OCI-LY7 (cell line): ENCODE data around the gene CUX1. TPM values are rescaled to one million over a fixed set of nuclear protein-coding genes. Genes with fewer than 3 reads are reported as not detected.

Experiments used
- BruUV-seq: library from RNA; stranded (reverse); fragments of 400-500 nt; replicated peaks from 2 replicates; lab custom pipeline; 2021; lab: Mats Ljungman, UMichigan
- CTCF ChIA-PET: fragments of 300-600 bp; sonication (Branson Sonifier 250); formaldehyde crosslinking; loops from one replicate; lab custom pipeline; 2022; ENCODE audit warnings: antibody characterized with exemption; ENCODE audit not compliant: unreplicated experiment; lab: Charles Lee
- POLR2A ChIA-PET: fragments of 300-600 bp; sonication (Branson Sonifier 250); formaldehyde crosslinking; loops from one replicate; lab custom pipeline; 2022; ENCODE audit warnings: antibody characterized with exemption; lab: Charles Lee
- DNase-seq: peaks from one replicate; pipeline ENCODE4 v3.0.0-alpha.2; 2015; ENCODE audit warnings: low spot score
- H2AFZ ChIP-seq: fragments of 200-600 bp; sonication (generic), shearing (Covaris generic); 2 replicates; pipeline ENCODE4 v1.6.1; 2014; ENCODE audit warnings: mild to moderate bottlenecking, antibody characterized with exemption, low read length, moderate library complexity
- H3K27ac ChIP-seq: fragments of 200-600 bp; sonication (generic); 2 replicates; pipeline ENCODE4 v1.5.1; 2014; ENCODE audit warnings: mixed run types, low read depth, mild to moderate bottlenecking, moderate library complexity, low read length, inconsistent platforms; ENCODE audit not compliant: poor library complexity, severe bottlenecking
- H3K36me3 ChIP-seq: fragments of 200-600 bp; sonication (generic); 2 replicates; pipeline ENCODE4 v1.6.1; 2014; ENCODE audit warnings: mild to moderate bottlenecking, antibody characterized with exemption, low read length, moderate library complexity, mixed read lengths; ENCODE audit not compliant: insufficient read depth
- H3K4me1 ChIP-seq: fragments of 200-600 bp; sonication (generic); 2 replicates; pipeline ENCODE4 v1.5.1; 2014; ENCODE audit warnings: mild to moderate bottlenecking, low read length; ENCODE audit not compliant: insufficient read depth, poor library complexity, severe bottlenecking
- H3K4me2 ChIP-seq: fragments of 200-600 bp; sonication (generic); 2 replicates; pipeline ENCODE4 v1.6.1; 2014; ENCODE audit warnings: mild to moderate bottlenecking, low read length
- H3K4me3 ChIP-seq: fragments of 200-600 bp; sonication (generic); 2 replicates; pipeline ENCODE4 v1.5.1; 2014; ENCODE audit warnings: mild to moderate bottlenecking, low read depth, low read length; ENCODE audit not compliant: poor library complexity, severe bottlenecking
- H3K79me2 ChIP-seq: fragments of 200-600 bp; sonication (generic); 2 replicates; pipeline ENCODE4 v1.6.1; 2016; ENCODE audit warnings: low read depth, mild to moderate bottlenecking, low read length, moderate library complexity, mixed read lengths; ENCODE audit not compliant: insufficient read depth
- H3K9me2 ChIP-seq: fragments of 200-600 bp; sonication (generic); 2 replicates; pipeline ENCODE4 v1.6.1; 2016; ENCODE audit warnings: mild to moderate bottlenecking, low read length, mixed read lengths; ENCODE audit not compliant: insufficient read depth
- H3K9me3 ChIP-seq: fragments of 200-600 bp; sonication (generic); 2 replicates; pipeline ENCODE4 v1.6.1; 2014; ENCODE audit warnings: mild to moderate bottlenecking, mixed run types, low read length, mixed read lengths
- H4K20me1 ChIP-seq: fragments of 200-600 bp; sonication (generic); 2 replicates; pipeline ENCODE4 v1.6.1; 2014; ENCODE audit warnings: mild to moderate bottlenecking, antibody characterized with exemption, low read length, moderate library complexity, mixed read lengths; ENCODE audit not compliant: insufficient read depth
- EZH2phosphoT487 ChIP-seq: fragments of 200-600 bp; sonication (generic); IDR thresholded peaks from 2 replicates; pipeline ENCODE4 v1.6.1; 2018; ENCODE audit warnings: low read depth, borderline replicate concordance, mild to moderate bottlenecking, mixed run types, antibody characterized with exemption, low read length, moderate library complexity, mixed read lengths
- intact Hi-C: fragments of 100-400 bp; cut with micrococcal nuclease; formaldehyde crosslinking; loops from one replicate; pipeline ENCODE4 v1.10.0; 2022; ENCODE audit not compliant: unreplicated experiment
- total RNA-seq, 2 experiments: library from RNA; depleted of rRNA in 1 of 2; stranded (reverse); fragments of >200 nt in 1 of 2; shearing (Covaris generic) in 1 of 2; gene quantifications; 2 replicates each; pipeline ENCODE4 v1.2.3, GENCODE V29; 2014 to 2022
- TF ChIP-seq, protein P1 (sequence below): fragments of 200-600 bp; sonication (generic); conservative IDR thresholded peaks from 2 replicates; pipeline ENCODE4 v1.5.1; 2014; ENCODE audit warnings: mild to moderate bottlenecking, antibody characterized with exemption, low read length, moderate library complexity, mixed read lengths

The CUX1 gene
- total RNA-seq, 2 experiments from 2014 or later, result 143 to 199 TPM

DNA sequence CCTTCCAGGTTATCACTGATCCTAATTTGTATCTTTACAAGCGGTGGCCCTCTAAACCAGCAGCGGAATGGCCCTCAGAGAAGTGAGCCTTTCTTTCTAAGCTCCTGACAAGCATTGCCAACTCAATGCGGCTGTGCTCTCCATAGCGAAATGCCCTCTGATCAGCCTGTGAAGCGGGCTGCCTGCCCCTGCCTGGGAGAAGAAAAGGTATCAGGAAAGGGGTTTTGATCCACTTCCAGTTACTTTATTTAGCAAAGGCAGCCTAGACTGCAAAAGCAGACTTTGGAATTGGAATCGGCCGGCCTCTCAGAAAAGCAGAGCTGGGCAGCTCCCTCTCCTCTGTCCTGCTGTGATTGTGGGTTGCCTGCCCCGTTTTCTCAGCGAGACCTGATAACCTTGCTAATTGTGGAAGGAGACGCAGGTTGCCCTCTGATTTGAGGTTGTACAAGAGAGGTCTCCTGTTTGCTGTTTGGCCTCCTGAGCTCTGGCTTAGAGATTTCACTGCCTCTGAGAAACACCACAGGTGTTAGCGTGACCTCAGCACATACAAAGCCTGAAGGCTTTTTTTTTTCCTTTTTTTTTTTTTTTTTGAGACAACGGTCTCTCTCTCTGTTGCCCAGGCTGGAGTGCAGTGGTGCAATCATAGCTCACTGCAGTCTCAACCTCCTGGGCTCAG lies 415.3 kb downstream of the CUX1 start:
- no peak overlapping the region for H3K4me3 ChIP-seq
- no peak overlapping the region for H3K4me2 ChIP-seq
- no peak for TF ChIP-seq EZH2phosphoT487
- TF ChIP-seq, protein P1, sequence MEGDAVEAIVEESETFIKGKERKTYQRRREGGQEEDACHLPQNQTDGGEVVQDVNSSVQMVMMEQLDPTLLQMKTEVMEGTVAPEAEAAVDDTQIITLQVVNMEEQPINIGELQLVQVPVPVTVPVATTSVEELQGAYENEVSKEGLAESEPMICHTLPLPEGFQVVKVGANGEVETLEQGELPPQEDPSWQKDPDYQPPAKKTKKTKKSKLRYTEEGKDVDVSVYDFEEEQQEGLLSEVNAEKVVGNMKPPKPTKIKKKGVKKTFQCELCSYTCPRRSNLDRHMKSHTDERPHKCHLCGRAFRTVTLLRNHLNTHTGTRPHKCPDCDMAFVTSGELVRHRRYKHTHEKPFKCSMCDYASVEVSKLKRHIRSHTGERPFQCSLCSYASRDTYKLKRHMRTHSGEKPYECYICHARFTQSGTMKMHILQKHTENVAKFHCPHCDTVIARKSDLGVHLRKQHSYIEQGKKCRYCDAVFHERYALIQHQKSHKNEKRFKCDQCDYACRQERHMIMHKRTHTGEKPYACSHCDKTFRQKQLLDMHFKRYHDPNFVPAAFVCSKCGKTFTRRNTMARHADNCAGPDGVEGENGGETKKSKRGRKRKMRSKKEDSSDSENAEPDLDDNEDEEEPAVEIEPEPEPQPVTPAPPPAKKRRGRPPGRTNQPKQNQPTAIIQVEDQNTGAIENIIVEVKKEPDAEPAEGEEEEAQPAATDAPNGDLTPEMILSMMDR, result no peak
- no peaks in the 10 kb centered on the region for H3K9me2 ChIP-seq
- H3K27ac ChIP-seq, result no peak overlapping the region
- no peaks in the 10 kb centered on the region for H3K9me3 ChIP-seq
- H3K79me2 ChIP-seq, result no peaks in the 10 kb centered on the region
- no peaks in the 10 kb centered on the region for H4K20me1 ChIP-seq
- POLR2A ChIA-PET, result interaction anchor here (0.6 kb wide), 3 partner anchors 18 to 142 kb away, joined by 3 to 5 read pairs (median 3); no protein-coding TSS in a partner anchor
- intact Hi-C loops, result no loop called here
- H3K4me1 ChIP-seq, result no peaks in the 10 kb centered on the region
- peaks cover 93% of the 10 kb centered on the region for H3K36me3 ChIP-seq
- no TSS peak for BruUV-seq
- H2AFZ ChIP-seq, result no peak overlapping the region
- CTCF ChIA-PET, result no interaction called here
- DNase-seq, result no peak

DNA sequence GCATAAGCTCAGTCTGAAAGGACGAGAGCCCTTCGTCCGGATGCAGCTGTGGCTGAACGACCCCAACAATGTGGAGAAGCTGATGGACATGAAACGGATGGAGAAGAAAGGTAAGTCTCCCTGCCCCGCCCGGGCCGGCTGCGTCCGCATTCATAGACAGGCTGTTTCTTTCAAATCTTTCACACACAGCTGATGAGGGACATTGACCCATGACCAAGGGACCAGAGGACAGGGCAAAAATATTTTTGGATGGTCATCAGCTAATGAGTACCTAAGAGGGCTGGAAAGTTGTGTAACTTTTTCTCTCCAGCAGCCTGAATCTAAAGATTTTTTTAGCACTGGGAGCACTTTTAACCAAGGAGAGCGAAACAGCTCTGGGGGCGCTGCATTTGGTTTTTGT lies 416.7 kb downstream of the CUX1 start:
- Histone ChIP-seq H3K79me2 (no peaks in the 10 kb centered on the region), H3K9me2 (no peaks in the 10 kb centered on the region), H3K4me2 (no peak overlapping the region), H3K36me3 (peaks cover 92% of the 10 kb centered on the region), H3K4me1 (no peaks in the 10 kb centered on the region), H2AFZ (no peak overlapping the region), H3K9me3 (no peaks in the 10 kb centered on the region), H3K27ac (no peak overlapping the region), H3K4me3 (no peak overlapping the region), H4K20me1 (no peaks in the 10 kb centered on the region)
- intact Hi-C loops, result no loop called here
- POLR2A ChIA-PET, result interaction anchor here (0.6 kb wide), 1 partner anchor 294 kb away, joined by 3 read pairs; no protein-coding TSS in a partner anchor
- CTCF ChIA-PET, result no interaction called here
- TF ChIP-seq, protein P1, result no peak
- TF ChIP-seq EZH2phosphoT487, result no peak
- BruUV-seq, result no TSS peak
- no peak for DNase-seq
